ENCODE measurements around the gene SPEG.

DNA sequence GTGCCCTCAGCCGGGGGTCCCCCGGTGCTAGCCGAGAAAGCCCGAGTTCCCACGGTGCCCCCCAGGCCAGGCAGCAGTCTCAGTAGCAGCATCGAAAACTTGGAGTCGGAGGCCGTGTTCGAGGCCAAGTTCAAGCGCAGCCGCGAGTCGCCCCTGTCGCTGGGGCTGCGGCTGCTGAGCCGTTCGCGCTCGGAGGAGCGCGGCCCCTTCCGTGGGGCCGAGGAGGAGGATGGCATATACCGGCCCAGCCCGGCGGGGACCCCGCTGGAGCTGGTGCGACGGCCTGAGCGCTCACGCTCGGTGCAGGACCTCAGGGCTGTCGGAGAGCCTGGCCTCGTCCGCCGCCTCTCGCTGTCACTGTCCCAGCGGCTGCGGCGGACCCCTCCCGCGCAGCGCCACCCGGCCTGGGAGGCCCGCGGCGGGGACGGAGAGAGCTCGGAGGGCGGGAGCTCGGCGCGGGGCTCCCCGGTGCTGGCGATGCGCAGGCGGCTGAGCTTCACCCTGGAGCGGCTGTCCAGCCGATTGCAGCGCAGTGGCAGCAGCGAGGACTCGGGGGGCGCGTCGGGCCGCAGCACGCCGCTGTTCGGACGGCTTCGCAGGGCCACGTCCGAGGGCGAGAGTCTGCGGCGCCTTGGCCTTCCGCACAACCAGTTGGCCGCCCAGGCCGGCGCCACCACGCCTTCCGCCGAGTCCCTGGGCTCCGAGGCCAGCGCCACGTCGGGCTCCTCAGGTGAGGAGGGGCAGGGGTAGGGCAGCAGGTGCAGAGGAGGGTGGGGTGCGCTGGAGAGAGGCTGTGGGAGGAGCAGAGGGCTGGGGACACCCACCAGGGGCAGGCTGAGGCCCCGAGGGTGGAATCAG, 49.9 kb downstream of the SPEG start:
- TF ChIP-seq EZH2phosphoT487 (IDR thresholded peaks at IDR 0.05; ENCODE audit: borderline replicate concordance, low read length), result no peak
- TF ChIP-seq, protein P1, sequence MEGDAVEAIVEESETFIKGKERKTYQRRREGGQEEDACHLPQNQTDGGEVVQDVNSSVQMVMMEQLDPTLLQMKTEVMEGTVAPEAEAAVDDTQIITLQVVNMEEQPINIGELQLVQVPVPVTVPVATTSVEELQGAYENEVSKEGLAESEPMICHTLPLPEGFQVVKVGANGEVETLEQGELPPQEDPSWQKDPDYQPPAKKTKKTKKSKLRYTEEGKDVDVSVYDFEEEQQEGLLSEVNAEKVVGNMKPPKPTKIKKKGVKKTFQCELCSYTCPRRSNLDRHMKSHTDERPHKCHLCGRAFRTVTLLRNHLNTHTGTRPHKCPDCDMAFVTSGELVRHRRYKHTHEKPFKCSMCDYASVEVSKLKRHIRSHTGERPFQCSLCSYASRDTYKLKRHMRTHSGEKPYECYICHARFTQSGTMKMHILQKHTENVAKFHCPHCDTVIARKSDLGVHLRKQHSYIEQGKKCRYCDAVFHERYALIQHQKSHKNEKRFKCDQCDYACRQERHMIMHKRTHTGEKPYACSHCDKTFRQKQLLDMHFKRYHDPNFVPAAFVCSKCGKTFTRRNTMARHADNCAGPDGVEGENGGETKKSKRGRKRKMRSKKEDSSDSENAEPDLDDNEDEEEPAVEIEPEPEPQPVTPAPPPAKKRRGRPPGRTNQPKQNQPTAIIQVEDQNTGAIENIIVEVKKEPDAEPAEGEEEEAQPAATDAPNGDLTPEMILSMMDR (IDR thresholded peaks at IDR 0.05; ENCODE audit: low read depth, low read length, poor library complexity, severe bottlenecking), result no peak

All from DOHH2 (cell line).